Superior temporal gyrus (tissue), 1 donor: ENCODE measurements around the gene RPS6KA3.
"Not testable (repeated sequence)": the region's sequence is repeated elsewhere in the genome, so short reads cannot be mapped to it uniquely, and the experiment has no call there.

ENCODE experiments used
- DNase-seq: peaks from one replicate; pipeline ENCODE4 v3.0.0-alpha.2; 2016; ENCODE audit errors: extremely low spot score

Gene RPS6KA3

DNA sequence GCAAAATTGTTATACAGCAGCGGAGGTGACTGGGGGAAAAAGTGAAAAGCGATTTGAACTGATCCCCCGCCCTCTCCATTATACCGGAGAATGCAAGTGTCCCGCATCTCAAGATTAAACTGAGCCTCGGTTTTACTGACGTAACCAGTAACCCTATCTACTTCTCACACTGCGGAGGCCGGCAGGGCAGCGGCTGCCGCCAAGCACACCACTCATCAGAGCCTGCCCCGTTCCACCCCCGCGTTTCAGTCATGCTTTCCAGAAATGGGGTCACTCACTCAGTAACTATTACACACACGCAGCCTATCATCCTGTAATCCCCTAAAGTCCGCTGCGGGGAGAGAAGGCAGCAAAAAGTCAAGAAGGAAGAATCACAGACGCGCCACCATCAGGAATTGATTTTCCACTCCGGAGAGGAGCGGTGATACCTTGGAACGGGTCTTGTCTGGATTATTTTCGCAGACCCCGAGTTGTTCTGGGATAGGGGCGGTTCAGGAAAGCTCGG lies 1.4 kb downstream of the RPS6KA3 start:
- DNase-seq = peak; percentile 11

DNA sequence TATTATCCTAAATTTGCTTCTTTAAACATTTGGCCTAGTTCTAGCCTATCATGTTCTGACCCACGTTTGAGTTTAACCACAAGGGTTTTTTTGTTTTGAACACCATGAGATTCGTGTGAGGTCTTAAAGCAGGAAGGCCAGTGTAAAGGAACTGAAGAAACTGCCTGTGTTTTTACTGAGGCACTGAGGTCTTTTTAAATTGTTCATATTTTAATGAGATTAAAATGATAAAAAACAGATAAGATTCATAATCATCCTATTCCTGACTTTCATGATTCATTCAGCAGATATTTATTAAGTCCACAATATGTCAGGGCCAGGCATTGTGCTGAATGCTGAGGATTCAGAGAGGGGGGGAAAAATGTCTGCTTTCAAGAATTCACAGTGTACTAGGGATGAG lies 3.2 kb downstream of the RPS6KA3 start:
- peak; percentile 9 for DNase-seq

DNA sequence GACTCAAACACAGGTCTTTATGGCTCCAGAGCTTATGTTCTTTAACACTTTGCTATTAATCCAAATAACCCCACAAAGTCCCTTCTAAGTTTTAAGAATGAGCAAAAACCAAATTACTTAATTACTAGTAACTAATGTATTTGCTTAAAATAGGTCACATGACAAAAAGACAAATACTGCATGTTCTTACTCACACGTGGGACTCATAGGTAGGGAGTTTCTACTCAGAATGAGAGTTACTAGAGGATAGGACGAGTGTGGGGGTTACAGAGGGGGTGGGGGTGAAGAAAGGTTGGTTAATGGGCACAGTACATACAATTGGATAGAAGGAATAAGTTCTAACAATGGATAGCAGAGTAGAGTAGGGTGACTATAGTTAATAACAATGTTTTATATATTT lies 5.8 kb downstream of the RPS6KA3 start:
- DNase-seq = no peak

DNA sequence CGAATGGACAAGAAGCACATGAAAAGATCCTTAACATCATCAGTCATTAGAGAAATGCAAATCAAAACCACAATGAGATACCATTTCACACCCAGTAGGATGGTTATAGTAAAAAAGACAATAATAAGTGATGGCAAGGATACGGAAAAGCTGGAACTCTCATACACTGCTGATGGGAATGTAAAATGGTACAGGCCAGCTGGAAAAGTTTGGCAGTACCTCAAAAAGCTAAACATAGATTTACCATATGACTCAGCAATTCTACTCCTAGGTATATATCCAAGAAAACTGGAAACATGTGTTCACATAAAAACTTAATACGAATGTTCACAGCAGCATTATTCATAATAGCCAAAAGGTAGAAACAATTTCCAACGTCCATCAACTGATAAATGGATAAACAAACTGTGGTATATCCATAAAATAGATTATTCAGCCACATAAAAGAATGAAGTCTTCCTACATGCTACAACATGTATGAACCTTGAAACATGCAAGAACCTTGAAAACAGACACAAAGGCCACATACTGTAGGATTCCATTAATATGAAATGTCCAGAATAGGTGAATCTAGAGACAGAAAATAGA lies 11.9 kb downstream of the RPS6KA3 start:
- no peak for DNase-seq

DNA sequence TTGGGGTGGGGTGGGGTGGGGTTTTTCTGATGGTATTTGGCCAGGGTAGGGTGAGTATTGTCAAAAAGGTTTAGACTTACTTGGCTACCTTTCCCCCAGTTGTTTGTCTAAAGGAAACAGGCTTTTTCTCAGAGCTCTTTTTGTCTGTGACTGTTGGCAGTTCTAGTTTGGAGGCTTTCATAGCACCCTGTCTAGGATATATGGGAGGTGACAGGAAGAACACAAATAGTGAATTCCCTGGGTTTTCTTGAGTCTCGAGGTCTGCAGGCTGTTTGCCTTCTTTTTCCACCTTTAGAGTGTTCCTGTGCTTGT lies 13.5 kb downstream of the RPS6KA3 start:
- no peak for DNase-seq

DNA sequence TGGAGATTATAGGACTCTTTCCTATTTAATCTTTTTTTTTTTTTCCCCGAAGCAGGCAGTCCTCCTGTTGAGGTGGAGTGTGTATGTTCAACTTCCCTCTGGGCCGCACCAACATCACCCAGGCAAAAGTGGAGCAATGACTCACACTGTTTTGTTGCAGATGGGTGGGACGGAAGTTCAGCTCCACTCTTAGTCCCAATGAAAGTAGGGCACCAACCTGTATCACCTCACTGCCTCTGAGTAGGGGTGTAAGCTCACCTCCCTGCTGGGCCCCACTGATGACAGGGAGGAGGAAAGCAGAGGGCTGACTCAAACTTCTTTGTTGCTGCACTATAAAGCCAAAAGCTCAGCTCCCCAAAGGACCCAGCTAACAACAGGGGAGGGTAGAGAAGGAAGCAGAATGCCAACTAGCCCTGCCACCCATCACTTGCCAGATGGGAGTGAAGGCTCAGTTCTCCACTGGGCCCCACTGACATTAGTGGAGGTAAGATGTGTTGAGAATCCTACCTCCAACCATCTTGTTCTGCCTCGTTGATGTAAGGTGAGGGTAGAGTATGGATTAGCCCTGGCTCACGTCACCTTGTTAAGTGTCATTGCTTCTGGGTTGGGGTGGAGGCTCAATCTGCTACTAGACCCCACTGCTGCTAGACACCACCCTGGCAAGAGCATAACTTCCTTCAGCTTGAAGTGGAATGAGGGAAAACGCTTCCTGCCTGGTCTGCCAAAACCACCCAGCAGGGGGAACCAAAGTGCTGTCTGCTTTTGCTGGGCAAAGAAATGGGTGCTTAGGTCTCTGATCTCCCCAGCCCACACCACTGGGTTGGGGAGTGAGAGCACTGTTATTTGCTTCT lies 14.1 kb downstream of the RPS6KA3 start:
- no peak for DNase-seq

- no peak for DNase-seq
Observed at GRCh38 chrX:20251691-20252090, 15.0 kb downstream of the RPS6KA3 start.

GRCh38 chrX:20250146-20250545 lies 16.6 kb downstream of the RPS6KA3 start:
- DNase-seq = not testable (repeated sequence)

- DNase-seq = no peak
Observed at GRCh38 chrX:20248592-20249192, 18.0 kb downstream of the RPS6KA3 start.

DNA sequence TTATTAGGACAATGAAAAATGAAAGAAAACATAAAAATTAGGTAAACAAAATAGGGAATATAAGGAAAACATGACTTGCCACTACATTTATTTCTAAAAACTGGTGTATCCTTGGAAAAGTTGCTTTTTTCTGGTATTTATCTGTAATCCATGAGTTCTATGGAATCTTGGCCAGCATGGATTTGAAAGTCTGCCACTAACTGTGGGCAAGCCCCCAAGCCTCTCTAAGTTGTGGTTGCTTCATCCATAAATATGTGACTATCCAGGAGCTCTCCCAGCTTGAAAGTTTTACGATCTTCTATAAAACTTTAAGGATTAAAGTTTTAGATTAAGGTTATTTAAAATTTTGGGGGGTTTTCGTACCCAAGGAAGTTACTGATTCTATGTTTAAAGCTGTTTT lies 21.8 kb downstream of the RPS6KA3 start:
- no peak for DNase-seq

GRCh38 chrX:20240201-20240600 lies 26.5 kb downstream of the RPS6KA3 start:
- DNase-seq = no peak

DNA sequence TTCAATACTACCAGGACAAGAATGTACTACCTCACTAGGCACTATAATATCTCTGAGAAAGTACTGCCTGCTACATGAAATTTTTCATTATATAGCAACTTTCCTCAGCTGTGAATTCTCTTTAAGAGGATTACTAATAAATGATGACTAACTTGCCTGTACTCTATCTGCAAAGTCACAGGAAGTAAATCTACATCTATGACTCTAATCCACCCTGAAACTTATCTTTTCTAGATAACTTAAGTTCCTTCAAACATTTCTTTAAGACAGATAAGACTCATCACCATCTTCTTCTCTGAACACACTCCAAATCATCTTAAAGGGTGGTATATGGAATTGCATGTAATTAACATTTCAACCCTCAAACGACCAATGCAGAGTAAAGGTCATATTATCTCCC lies 28.8 kb downstream of the RPS6KA3 start:
- no peak for DNase-seq

DNA sequence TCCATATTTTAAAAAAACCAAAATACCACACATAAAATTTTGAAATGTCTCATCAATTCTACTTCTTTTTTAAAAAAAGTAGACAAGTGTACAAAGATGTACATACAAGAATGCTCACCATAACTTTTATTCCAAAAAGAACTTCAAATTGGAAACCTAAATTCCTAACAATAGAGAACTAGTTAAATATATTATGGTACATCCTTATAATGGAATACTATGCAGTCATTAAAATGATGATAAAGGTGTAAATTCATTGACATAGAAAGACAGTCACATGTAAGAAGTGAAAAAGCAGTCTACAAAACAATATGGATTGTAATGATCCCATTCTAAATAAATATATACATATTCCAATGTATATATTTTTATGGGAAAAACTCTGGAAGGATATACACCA lies 31.0 kb downstream of the RPS6KA3 start:
- DNase-seq = no peak

GRCh38 chrX:20233336-20233735 lies 33.4 kb downstream of the RPS6KA3 start:
- DNase-seq = no peak

GRCh38 chrX:20231598-20231997 lies 35.1 kb downstream of the RPS6KA3 start:
- DNase-seq = no peak

DNA sequence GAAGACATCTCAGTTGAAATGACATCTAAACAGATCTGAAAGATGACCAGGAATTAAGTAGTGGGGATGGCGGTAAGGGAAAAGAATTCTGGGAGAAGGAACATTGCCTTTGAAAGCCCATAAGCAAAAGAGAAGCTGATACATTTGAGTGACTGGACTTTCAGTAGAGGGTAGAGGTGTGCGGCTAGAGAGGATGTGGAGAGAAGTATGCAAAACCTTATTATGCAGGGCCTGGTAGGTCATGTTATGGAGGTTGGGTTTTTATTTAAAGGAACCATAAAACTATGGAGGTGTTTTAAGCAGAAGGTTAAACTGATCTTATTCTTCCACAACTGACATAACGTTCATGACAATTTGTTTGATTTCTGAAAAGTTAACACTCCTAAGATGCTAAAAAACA lies 36.3 kb downstream of the RPS6KA3 start:
- DNase-seq = no peak

DNA sequence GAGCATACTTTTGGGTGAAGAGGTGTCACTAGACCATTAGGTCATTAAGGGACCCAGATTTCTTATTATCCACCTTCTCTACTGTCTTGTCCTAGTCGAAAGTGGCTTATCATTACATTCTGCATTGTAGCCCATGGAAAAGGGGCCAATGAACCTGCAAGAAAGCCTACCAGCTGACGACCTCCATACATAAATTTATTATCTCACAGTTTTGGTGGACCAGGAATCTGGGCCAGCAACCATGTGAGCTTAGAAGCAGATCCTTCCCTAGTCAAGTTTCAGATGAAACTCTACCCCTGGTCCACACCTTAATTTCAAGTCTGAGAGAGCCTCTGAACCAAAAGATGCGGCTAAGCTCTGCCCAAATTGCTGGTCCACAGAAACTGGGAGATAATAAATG lies 37.6 kb downstream of the RPS6KA3 start:
- no peak for DNase-seq

- no peak for DNase-seq
Observed at GRCh38 chrX:20228245-20228644, 38.5 kb downstream of the RPS6KA3 start.

- no peak for DNase-seq
Observed at GRCh38 chrX:20227116-20227515, 39.6 kb downstream of the RPS6KA3 start.

DNA sequence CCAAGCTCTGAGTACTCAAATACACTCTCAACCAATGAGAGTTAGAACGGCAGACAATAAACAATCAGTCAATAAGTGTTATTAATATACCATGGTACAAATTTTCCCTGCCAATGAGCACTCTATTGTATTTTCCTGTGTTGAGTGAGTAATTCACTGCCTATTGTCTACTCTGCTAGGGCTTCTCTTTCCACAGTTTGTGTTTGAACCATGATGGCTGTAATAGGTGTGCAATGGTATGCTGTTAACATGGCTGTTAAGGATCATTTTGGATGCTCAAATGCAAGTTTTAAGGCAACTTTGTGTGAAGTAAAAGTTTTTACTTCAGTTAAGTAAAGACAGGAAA lies 41.2 kb downstream of the RPS6KA3 start:
- DNase-seq = no peak

GRCh38 chrX:20224814-20225487 lies 41.8 kb downstream of the RPS6KA3 start:
- no peak for DNase-seq

DNA sequence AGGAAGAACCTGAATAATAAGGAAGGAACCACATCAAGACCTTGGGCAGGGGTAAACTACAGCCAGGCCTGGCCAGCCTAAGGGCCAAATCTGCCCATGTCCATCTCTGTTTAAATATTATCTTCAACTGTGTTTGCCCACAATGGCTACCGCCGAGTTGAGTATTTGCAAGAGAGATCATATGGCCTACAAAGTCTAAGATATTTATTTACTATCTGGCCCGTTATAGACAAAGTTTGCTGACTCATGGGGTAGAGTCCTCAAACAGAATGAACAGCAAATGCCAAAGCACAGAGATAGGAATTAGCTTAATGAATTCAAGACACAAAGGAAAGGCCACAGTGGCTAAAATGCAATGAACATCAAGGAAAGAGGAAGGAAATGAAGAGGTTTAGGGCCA lies 44.8 kb downstream of the RPS6KA3 start:
- no peak for DNase-seq
